Duodenal mucosa (tissue), 2 donors: ENCODE data around the gene OR5AS1.

Experiments used
- H3K27ac ChIP-seq: one replicate; pipeline ENCODE4 v1.7.0; 2013; ENCODE audit warnings: low read depth, low read length
- H3K27me3 ChIP-seq, 2 donors: one replicate each; pipeline ENCODE4 v1.7.0; 2013; ENCODE audit warnings: low read length in 2 of 2, control low read depth in 1 of 2; ENCODE audit not compliant: insufficient read depth in 2 of 2, control insufficient read depth in 1 of 2
- H3K36me3 ChIP-seq, 2 donors: one replicate each; pipeline ENCODE4 v1.7.0; 2013; ENCODE audit warnings: low read length in 2 of 2, control low read depth in 1 of 2; ENCODE audit not compliant: insufficient read depth in 2 of 2, control insufficient read depth in 1 of 2
- H3K4me1 ChIP-seq, 2 donors: one replicate each; pipeline ENCODE4 v1.7.0; 2013; ENCODE audit warnings: low read length in 2 of 2, control low read depth in 1 of 2; ENCODE audit not compliant: insufficient read depth in 2 of 2, control insufficient read depth in 1 of 2
- H3K4me3 ChIP-seq, 2 donors: one replicate each; pipeline ENCODE4 v1.7.0; 2013; ENCODE audit warnings: low read length in 2 of 2, low read depth in 1 of 2
- H3K9ac ChIP-seq, 2 donors: one replicate each; pipeline ENCODE4 v1.7.0; 2013; ENCODE audit warnings: low read length in 2 of 2, low read depth in 1 of 2
- H3K9me3 ChIP-seq, 2 donors: one replicate each; pipeline ENCODE4 v1.7.0; 2013; ENCODE audit warnings: low read length in 2 of 2, control low read depth in 1 of 2; ENCODE audit not compliant: control insufficient read depth in 1 of 2

OR5AS1 gene

DNA sequence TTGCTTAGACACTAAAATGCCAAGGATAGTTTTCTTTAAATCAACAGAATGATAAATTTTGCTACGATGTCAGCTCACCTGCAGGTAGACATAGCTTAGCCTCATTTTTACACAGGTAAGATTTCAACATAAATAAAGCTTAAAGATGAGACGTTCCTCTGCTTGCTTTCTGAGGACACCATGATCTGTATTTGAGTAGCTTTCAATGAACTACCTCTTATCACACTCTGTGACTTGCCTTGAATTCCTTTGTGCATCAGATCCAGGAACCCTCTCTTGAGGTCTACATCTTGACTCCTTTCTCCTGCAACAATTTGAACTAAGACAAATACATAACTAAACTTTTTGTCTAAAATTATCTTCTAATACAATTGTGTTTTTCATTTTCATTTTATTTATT is 39.5 kb downstream of the OR5AS1 start:
- H3K9ac ChIP-seq = no peak overlapping the region
- peaks cover 9 to 17% of the 10 kb centered on the region in 2 donors for H3K9me3 ChIP-seq
- no peak overlapping the region for H3K4me3 ChIP-seq
- no peaks in the 10 kb centered on the region for H3K4me1 ChIP-seq
- no peaks in the 10 kb centered on the region for H3K36me3 ChIP-seq
- H3K27ac ChIP-seq = no peak overlapping the region
- H3K27me3 ChIP-seq = no peaks in the 10 kb centered on the region
